Lower leg skin (tissue), 4 donors: Measurements from ENCODE around the gene ADORA1. TPM values are rescaled to one million over a fixed set of nuclear protein-coding genes. Genes with fewer than 3 reads are reported as not detected.

ENCODE experiments used
- DNase-seq, 2 donors: peaks; one replicate each; pipeline ENCODE4 v3.0.0-alpha.2; 2019; ENCODE audit warnings: low spot score in 2 of 2
- H3K4me3 ChIP-seq: fragments of 200-600 bp; sonication (generic); 2 replicates; pipeline ENCODE4 v1.5.1; 2017; ENCODE audit warnings: mild to moderate bottlenecking, low read depth; ENCODE audit not compliant: poor library complexity, severe bottlenecking
- POLR2A ChIP-seq, 2 donors: fragments of 450-650 bp; IDR thresholded peaks; one replicate each; pipeline ENCODE4 v1.6.1; 2016 to 2017; ENCODE audit warnings: antibody characterized with exemption in 2 of 2, mild to moderate bottlenecking in 1 of 2, moderate library complexity in 1 of 2
- WGBS, 2 donors: methylation state at CpG; one replicate each; pipeline ENCODE4 v1.1.5; 2018; 5-methylcytosine and 5-hydroxymethylcytosine counted together
- intact Hi-C: fragments of 100-400 bp; cut with DNase I; formaldehyde crosslinking; loops from one replicate; pipeline ENCODE4 v1.15.0; 2023; ENCODE audit warnings: low total_unique reads
- total RNA-seq, 4 donors: library from RNA; depleted of rRNA; stranded (reverse); fragments of >200 nt; gene quantifications; one replicate each; pipeline ENCODE4 v1.1.0, GENCODE V29; 2016
- TF ChIP-seq, protein P1 (sequence below), 3 donors: fragments of 450-650 bp; IDR thresholded peaks; one replicate each; pipeline ENCODE4 v1.5.1; 2016; ENCODE audit warnings: antibody characterized with exemption in 3 of 3, mild to moderate bottlenecking in 3 of 3, moderate library complexity in 2 of 3

ADORA1 gene
- total RNA-seq, 4 donors from 2014 or later: 1.8 to 7.7 (median 5.3) TPM

DNA sequence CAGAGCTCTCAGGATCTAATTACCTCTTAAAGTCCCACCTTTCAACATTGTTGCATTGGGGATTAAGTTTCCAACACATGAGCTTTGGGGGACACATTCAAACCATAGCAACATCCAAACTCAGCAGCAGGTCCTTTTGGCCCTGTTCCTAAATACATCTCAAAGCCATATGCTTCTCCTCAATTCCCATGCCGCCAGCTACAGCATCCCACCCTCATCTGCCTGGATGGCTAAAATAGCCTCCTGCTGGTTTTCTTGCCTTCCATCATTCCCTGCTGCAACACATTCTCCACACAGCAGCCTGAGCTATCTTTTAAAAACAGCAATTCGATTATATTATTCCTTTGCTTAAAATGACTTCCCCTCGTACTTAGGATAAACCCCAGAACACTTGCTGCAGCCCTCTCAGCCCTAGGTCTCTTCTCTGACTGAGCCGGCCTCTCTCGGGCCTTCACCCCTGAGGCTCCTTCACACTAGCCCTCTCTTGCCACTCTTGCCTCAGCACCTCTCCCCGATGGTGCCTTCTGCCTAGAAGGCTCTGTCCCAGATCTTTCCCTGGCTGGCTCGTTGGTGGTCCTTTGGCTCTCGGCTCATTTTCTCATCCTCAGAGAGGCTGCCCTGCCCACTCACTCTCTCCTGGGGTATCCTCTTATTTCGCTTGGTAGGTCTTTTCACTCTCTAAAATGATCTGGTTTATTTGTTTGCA lies 31.6 kb downstream of the ADORA1 start:
- WGBS, 2 donors: 78 to 83% methylated on average over 9 of the region's 9 CpGs
- H3K4me3 ChIP-seq: no peak overlapping the region
- no peak for DNase-seq

DNA sequence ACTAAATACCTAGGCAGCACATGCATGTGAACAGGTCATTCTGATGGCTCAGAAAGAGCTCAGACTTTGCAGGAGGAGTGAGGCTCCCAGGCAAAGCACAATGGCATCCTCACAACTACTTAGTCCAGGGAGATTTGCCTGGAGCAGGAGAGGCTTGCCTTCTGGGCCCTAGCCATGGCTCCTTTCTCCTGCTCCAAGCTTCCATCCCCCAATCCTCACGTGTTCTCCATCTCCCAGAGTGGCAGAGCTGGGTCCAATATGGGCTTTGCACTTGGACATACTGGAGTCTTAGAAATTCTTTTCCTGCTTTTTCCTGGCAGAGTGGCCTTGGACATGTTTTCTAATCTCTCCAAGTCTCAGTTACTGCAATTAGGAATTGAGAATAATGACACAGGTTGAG lies 32.3 kb downstream of the ADORA1 start:
- WGBS, 2 donors: 71 to 91% methylated on average over 1 of the region's 1 CpG
- intact Hi-C loops: no loop called here
- H3K4me3 ChIP-seq: no peak overlapping the region
- DNase-seq: no peak
- TF ChIP-seq POLR2A (IDR thresholded peaks at IDR 0.05): no peak
- TF ChIP-seq, protein P1, sequence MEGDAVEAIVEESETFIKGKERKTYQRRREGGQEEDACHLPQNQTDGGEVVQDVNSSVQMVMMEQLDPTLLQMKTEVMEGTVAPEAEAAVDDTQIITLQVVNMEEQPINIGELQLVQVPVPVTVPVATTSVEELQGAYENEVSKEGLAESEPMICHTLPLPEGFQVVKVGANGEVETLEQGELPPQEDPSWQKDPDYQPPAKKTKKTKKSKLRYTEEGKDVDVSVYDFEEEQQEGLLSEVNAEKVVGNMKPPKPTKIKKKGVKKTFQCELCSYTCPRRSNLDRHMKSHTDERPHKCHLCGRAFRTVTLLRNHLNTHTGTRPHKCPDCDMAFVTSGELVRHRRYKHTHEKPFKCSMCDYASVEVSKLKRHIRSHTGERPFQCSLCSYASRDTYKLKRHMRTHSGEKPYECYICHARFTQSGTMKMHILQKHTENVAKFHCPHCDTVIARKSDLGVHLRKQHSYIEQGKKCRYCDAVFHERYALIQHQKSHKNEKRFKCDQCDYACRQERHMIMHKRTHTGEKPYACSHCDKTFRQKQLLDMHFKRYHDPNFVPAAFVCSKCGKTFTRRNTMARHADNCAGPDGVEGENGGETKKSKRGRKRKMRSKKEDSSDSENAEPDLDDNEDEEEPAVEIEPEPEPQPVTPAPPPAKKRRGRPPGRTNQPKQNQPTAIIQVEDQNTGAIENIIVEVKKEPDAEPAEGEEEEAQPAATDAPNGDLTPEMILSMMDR (IDR thresholded peaks at IDR 0.05): no peak

More for the DNA sequence above, 31.6 kb downstream of the ADORA1 start:
- TF ChIP-seq POLR2A (IDR thresholded peaks at IDR 0.05): no peak
- TF ChIP-seq, protein P1 (IDR thresholded peaks at IDR 0.05): no peak
- intact Hi-C loops: no loop called here

DNA sequence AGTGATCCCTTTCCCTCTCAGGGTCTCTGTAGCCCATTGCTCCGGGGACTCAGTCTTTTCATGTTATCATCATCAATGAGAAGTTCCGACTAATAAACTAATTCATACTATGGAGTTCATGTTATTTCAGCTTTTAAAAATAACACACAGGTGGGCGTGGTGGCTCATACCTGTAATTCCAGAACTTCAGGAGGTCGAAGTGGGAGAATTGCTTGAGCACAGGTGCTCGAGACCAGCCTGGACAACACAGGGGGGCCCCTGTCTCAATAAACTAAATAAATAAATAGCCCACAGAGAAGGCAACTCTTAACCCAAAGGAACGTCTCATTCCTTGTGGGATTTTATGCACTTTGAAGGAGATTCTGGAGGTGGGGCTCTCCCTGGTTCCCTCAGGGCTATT lies 33.6 kb downstream of the ADORA1 start:
- no peak overlapping the region for H3K4me3 ChIP-seq
- intact Hi-C loops: no loop called here
- 42 to 64% methylated on average over 6 of the region's 6 CpGs for WGBS, 2 donors
- no peak for TF ChIP-seq POLR2A (IDR thresholded peaks at IDR 0.05)
- TF ChIP-seq, protein P1 (IDR thresholded peaks at IDR 0.05): no peak
- no peak for DNase-seq

DNA sequence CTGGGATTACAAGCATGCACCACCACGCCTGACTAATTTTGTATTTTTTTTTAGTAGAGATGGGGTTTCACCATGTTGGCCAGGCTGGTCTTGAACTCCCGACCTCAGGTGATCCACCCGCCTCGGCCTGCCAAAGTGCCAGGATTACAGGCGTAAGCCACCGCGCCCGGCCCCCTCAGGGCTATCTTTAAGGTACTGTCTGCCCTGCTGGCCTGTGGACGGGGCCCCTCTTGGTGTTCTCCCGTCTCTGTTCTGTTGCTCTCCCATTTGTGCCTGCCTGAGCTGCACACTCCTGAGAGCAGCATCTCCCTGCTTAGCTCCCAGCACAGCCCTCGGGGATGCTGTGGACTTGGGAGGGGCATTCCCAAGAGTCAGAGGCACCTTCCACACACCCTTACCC lies 34.2 kb downstream of the ADORA1 start:
- TF ChIP-seq, protein P1 (IDR thresholded peaks at IDR 0.05): no peak
- no peak for TF ChIP-seq POLR2A (IDR thresholded peaks at IDR 0.05)
- WGBS, 2 donors: 61 to 76% methylated on average over 11 of the region's 11 CpGs
- no peak for DNase-seq
- intact Hi-C loops: no loop called here
- H3K4me3 ChIP-seq: no peak overlapping the region

DNA sequence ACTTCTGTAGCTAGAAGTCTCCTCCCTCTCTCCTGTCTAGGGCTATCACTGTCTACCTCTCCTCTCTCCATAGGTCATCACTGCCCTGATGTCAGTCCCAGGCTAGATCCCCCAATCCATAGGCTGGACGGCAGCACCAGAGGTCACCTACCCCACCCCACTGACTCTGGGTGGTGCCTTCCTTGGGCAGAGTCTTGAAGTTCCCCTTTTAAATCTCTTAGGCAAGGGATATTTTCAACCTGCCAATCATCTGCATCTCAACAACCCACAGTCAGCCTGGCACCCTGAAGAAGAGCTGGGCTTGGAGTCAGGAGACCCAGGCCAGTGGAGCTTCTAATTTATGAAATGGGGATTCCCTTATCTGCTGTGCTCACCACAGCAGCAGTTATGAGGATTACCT lies 34.9 kb downstream of the ADORA1 start:
- intact Hi-C loops: no loop called here
- 58 to 80% methylated on average over 1 of the region's 1 CpG for WGBS, 2 donors
- no peak for TF ChIP-seq POLR2A (IDR thresholded peaks at IDR 0.05)
- TF ChIP-seq, protein P1 (IDR thresholded peaks at IDR 0.05): no peak
- no peak for DNase-seq
- H3K4me3 ChIP-seq: no peak overlapping the region
